HEK293 (cell line): ENCODE results near the gene DMD.

Experiments used
- BCL6B ChIP-seq: fragments of 450-650 bp; formaldehyde crosslinking; IDR thresholded peaks from 2 replicates; pipeline ENCODE4 v1.5.1; 2017; ENCODE audit warnings: missing biosample characterization, missing genetic modification characterization
- SETDB1 ChIP-seq: IDR thresholded peaks from one replicate; pipeline ENCODE4 v1.6.1; 2017; ENCODE audit warnings: mild to moderate bottlenecking, low read length, moderate library complexity, mixed read lengths; ENCODE audit not compliant: insufficient read length
- ZBTB1 ChIP-seq: fragments of 450-650 bp; formaldehyde crosslinking; IDR thresholded peaks from 2 replicates; pipeline ENCODE4 v1.5.1; 2016; ENCODE audit warnings: missing biosample characterization, missing genetic modification characterization
- ZBTB7A ChIP-seq: fragments of 450-650 bp; formaldehyde crosslinking; IDR thresholded peaks from 2 replicates; pipeline ENCODE4 v1.5.1; 2016; ENCODE audit warnings: low read depth, missing biosample characterization, missing genetic modification characterization
- ZNF133 ChIP-seq: fragments of 450-650 bp; formaldehyde crosslinking; IDR thresholded peaks from 2 replicates; pipeline ENCODE4 v1.5.1; 2016; ENCODE audit warnings: missing biosample characterization, missing genetic modification characterization
- ZNF157 ChIP-seq: fragments of 450-650 bp; formaldehyde crosslinking; IDR thresholded peaks from 2 replicates; pipeline ENCODE4 v1.5.1; 2016; ENCODE audit warnings: missing biosample characterization, missing genetic modification characterization
- ZNF184 ChIP-seq: fragments of 450-650 bp; IDR thresholded peaks from 2 replicates; pipeline ENCODE4 v1.5.1; 2018; ENCODE audit warnings: missing biosample characterization, mild to moderate bottlenecking, missing genetic modification characterization
- ZNF416 ChIP-seq: fragments of 450-650 bp; formaldehyde crosslinking; IDR thresholded peaks from 2 replicates; pipeline ENCODE4 v1.5.1; 2016; ENCODE audit warnings: missing biosample characterization, missing genetic modification characterization
- ZNF768 ChIP-seq: fragments of 450-650 bp; formaldehyde crosslinking; IDR thresholded peaks from 2 replicates; pipeline ENCODE4 v1.5.1; 2018; ENCODE audit warnings: missing biosample characterization, mild to moderate bottlenecking, missing genetic modification characterization
- TF ChIP-seq, protein P1 (sequence below): fragments of 450-650 bp; formaldehyde crosslinking; IDR thresholded peaks from 2 replicates; pipeline ENCODE4 v1.5.1; 2016; ENCODE audit warnings: missing biosample characterization, missing genetic modification characterization
- TF ChIP-seq, protein P2 (sequence below): fragments of 450-650 bp; formaldehyde crosslinking; IDR thresholded peaks from 2 replicates; pipeline ENCODE4 v1.5.1; 2016; ENCODE audit warnings: missing biosample characterization, missing genetic modification characterization
- TF ChIP-seq, protein P3 (sequence below): fragments of 450-650 bp; formaldehyde crosslinking; IDR thresholded peaks from 2 replicates; pipeline ENCODE4 v1.5.1; 2016; ENCODE audit warnings: missing biosample characterization, missing genetic modification characterization, low read depth
- TF ChIP-seq, protein P4 (sequence below): fragments of 450-650 bp; formaldehyde crosslinking; IDR thresholded peaks from 2 replicates; pipeline ENCODE4 v1.5.1; 2017; ENCODE audit warnings: missing biosample characterization, missing genetic modification characterization

- TF ChIP-seq, protein P1, sequence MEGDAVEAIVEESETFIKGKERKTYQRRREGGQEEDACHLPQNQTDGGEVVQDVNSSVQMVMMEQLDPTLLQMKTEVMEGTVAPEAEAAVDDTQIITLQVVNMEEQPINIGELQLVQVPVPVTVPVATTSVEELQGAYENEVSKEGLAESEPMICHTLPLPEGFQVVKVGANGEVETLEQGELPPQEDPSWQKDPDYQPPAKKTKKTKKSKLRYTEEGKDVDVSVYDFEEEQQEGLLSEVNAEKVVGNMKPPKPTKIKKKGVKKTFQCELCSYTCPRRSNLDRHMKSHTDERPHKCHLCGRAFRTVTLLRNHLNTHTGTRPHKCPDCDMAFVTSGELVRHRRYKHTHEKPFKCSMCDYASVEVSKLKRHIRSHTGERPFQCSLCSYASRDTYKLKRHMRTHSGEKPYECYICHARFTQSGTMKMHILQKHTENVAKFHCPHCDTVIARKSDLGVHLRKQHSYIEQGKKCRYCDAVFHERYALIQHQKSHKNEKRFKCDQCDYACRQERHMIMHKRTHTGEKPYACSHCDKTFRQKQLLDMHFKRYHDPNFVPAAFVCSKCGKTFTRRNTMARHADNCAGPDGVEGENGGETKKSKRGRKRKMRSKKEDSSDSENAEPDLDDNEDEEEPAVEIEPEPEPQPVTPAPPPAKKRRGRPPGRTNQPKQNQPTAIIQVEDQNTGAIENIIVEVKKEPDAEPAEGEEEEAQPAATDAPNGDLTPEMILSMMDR (tag by site-specific recombination) = no peak
- TF ChIP-seq BCL6B (tag by site-specific recombination) (no peak), SETDB1 (no peak), ZBTB1 (tag by site-specific recombination) (no peak), ZNF768 (no peak), ZNF133 (tag by site-specific recombination) (no peak), ZBTB7A (tag by site-specific recombination) (no peak), ZNF416 (tag by site-specific recombination) (no peak), ZNF184 (tag by site-specific recombination) (no peak), ZNF157 (tag by site-specific recombination) (no peak)
- TF ChIP-seq, protein P2, sequence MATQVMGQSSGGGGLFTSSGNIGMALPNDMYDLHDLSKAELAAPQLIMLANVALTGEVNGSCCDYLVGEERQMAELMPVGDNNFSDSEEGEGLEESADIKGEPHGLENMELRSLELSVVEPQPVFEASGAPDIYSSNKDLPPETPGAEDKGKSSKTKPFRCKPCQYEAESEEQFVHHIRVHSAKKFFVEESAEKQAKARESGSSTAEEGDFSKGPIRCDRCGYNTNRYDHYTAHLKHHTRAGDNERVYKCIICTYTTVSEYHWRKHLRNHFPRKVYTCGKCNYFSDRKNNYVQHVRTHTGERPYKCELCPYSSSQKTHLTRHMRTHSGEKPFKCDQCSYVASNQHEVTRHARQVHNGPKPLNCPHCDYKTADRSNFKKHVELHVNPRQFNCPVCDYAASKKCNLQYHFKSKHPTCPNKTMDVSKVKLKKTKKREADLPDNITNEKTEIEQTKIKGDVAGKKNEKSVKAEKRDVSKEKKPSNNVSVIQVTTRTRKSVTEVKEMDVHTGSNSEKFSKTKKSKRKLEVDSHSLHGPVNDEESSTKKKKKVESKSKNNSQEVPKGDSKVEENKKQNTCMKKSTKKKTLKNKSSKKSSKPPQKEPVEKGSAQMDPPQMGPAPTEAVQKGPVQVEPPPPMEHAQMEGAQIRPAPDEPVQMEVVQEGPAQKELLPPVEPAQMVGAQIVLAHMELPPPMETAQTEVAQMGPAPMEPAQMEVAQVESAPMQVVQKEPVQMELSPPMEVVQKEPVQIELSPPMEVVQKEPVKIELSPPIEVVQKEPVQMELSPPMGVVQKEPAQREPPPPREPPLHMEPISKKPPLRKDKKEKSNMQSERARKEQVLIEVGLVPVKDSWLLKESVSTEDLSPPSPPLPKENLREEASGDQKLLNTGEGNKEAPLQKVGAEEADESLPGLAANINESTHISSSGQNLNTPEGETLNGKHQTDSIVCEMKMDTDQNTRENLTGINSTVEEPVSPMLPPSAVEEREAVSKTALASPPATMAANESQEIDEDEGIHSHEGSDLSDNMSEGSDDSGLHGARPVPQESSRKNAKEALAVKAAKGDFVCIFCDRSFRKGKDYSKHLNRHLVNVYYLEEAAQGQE (tag by site-specific recombination) = no peak
- TF ChIP-seq, protein P3, sequence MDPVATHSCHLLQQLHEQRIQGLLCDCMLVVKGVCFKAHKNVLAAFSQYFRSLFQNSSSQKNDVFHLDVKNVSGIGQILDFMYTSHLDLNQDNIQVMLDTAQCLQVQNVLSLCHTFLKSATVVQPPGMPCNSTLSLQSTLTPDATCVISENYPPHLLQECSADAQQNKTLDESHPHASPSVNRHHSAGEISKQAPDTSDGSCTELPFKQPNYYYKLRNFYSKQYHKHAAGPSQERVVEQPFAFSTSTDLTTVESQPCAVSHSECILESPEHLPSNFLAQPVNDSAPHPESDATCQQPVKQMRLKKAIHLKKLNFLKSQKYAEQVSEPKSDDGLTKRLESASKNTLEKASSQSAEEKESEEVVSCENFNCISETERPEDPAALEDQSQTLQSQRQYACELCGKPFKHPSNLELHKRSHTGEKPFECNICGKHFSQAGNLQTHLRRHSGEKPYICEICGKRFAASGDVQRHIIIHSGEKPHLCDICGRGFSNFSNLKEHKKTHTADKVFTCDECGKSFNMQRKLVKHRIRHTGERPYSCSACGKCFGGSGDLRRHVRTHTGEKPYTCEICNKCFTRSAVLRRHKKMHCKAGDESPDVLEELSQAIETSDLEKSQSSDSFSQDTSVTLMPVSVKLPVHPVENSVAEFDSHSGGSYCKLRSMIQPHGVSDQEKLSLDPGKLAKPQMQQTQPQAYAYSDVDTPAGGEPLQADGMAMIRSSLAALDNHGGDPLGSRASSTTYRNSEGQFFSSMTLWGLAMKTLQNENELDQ (tag by site-specific recombination) = no peak
- TF ChIP-seq, protein P4, sequence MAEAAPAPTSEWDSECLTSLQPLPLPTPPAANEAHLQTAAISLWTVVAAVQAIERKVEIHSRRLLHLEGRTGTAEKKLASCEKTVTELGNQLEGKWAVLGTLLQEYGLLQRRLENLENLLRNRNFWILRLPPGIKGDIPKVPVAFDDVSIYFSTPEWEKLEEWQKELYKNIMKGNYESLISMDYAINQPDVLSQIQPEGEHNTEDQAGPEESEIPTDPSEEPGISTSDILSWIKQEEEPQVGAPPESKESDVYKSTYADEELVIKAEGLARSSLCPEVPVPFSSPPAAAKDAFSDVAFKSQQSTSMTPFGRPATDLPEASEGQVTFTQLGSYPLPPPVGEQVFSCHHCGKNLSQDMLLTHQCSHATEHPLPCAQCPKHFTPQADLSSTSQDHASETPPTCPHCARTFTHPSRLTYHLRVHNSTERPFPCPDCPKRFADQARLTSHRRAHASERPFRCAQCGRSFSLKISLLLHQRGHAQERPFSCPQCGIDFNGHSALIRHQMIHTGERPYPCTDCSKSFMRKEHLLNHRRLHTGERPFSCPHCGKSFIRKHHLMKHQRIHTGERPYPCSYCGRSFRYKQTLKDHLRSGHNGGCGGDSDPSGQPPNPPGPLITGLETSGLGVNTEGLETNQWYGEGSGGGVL (tag by site-specific recombination) = no peak
Measured at GRCh38 chrX:31665454-31665853, 1545.9 kb downstream of the DMD start.
